GM18951 (cell line): ENCODE results near the gene HINT3.
"Not testable (repeated sequence)": the region's sequence is repeated elsewhere in the genome, so short reads cannot be mapped to it uniquely, and the experiment has no call there.

Experiments used
- POLR2A ChIP-seq: IDR thresholded peaks from 4 replicates; pipeline ENCODE4 v1.6.1; 2011; ENCODE audit warnings: mild to moderate bottlenecking; ENCODE audit not compliant: insufficient read length, insufficient read depth; ENCODE audit errors: extremely low read depth
- in situ Hi-C: fragments of 300-500 bp; cut with MboI; formaldehyde crosslinking; loops from one replicate; pipeline ENCODE4 v1.12.0; 2022; ENCODE audit warnings: low sequenced_read_pairs, mixed read lengths, inconsistent platforms; ENCODE audit not compliant: unreplicated experiment

Gene HINT3

GRCh38 chr6:125947615-125948014 lies 9.0 kb upstream of the HINT3 start:
- TF ChIP-seq POLR2A = no peak
- in situ Hi-C loops = no loop called here

- in situ Hi-C loops = no loop called here
- no peak for TF ChIP-seq POLR2A
Measured at GRCh38 chr6:125948455-125948854, 8.1 kb upstream of the HINT3 start.

- in situ Hi-C loops = no loop called here
- TF ChIP-seq POLR2A = no peak
Measured at GRCh38 chr6:125949069-125949468, 7.5 kb upstream of the HINT3 start.

- no peak for TF ChIP-seq POLR2A
- in situ Hi-C loops = no loop called here
Measured at GRCh38 chr6:125950293-125950692, 6.3 kb upstream of the HINT3 start.

GRCh38 chr6:125950716-125951115 lies 5.9 kb upstream of the HINT3 start:
- in situ Hi-C loops = not testable (repeated sequence)

- no peak for TF ChIP-seq POLR2A
- in situ Hi-C loops = no loop called here
Measured at GRCh38 chr6:125951323-125951722, 5.2 kb upstream of the HINT3 start.

GRCh38 chr6:125952764-125953501 lies 3.6 kb upstream of the HINT3 start:
- in situ Hi-C loops = no loop called here
- TF ChIP-seq POLR2A = no peak

GRCh38 chr6:125953502-125953875 lies 3.1 kb upstream of the HINT3 start:
- in situ Hi-C loops = no loop called here
- TF ChIP-seq POLR2A = no peak

- TF ChIP-seq POLR2A = no peak
- in situ Hi-C loops = no loop called here
Measured at GRCh38 chr6:125954735-125955339, 1.7 kb upstream of the HINT3 start.

GRCh38 chr6:125955973-125956372 lies 597 bp upstream of the HINT3 start:
- in situ Hi-C loops = no loop called here
- no peak for TF ChIP-seq POLR2A

GRCh38 chr6:125957391-125957693 lies 772 bp downstream of the HINT3 start:
- no peak for TF ChIP-seq POLR2A
- in situ Hi-C loops = no loop called here

- no peak for TF ChIP-seq POLR2A
- in situ Hi-C loops = no loop called here
Measured at GRCh38 chr6:125957845-125958244, 1.3 kb downstream of the HINT3 start.

GRCh38 chr6:125959041-125959440 lies 2.5 kb downstream of the HINT3 start:
- in situ Hi-C loops = no loop called here
- TF ChIP-seq POLR2A = no peak

- no peak for TF ChIP-seq POLR2A
- in situ Hi-C loops = loop anchor here (5.0 kb wide), 1 partner anchor 179 kb away; no protein-coding TSS in a partner anchor
Measured at GRCh38 chr6:125961117-125961516, 4.5 kb downstream of the HINT3 start.
